Upper lobe of left lung (tissue), 4 donors: ENCODE measurements around the gene ZNF750.

ENCODE experiments used
- CTCF ChIP-seq, 6 experiments: fragments of 450-650 bp in 4 of 6; fragments of 200-600 bp in 2 of 6; sonication (generic) in 2 of 6; IDR thresholded peaks; one replicate each; pipeline ENCODE4 v1.5.1; 2016 to 2019; ENCODE audit warnings: antibody characterized with exemption in 6 of 6
- POLR2AphosphoS5 ChIP-seq, 2 donors: sonication (generic); formaldehyde crosslinking; IDR thresholded peaks; one replicate each; pipeline ENCODE4 v1.5.1; 2017; ENCODE audit warnings: antibody characterized with exemption in 2 of 2

GRCh38 chr17:82780971-82781893, 58.6 kb downstream of the ZNF750 start:
- TF ChIP-seq POLR2AphosphoS5 (IDR thresholded peaks at IDR 0.05) = no peak
- TF ChIP-seq CTCF (IDR thresholded peaks at IDR 0.05) = no peak
